Activated CD4-positive, alpha-beta T cell treated with anti-CD3 and anti-CD28 coated beads, Interleukin-2, amount 50 U/mL, for 48 hours (primary cell): ENCODE data around the gene A4GALT.
A peak's percentile ranks its signal among the peaks of the same experiment; 100 is the strongest.

Experiments
- DNase-seq, 2 experiments: peaks; one replicate each; pipeline ENCODE4 v3.0.0-alpha.2; 2020

Gene A4GALT

GRCh38 chr22:42700355-42700754 is 20.3 kb downstream of the A4GALT start:
- no peak for DNase-seq

DNA sequence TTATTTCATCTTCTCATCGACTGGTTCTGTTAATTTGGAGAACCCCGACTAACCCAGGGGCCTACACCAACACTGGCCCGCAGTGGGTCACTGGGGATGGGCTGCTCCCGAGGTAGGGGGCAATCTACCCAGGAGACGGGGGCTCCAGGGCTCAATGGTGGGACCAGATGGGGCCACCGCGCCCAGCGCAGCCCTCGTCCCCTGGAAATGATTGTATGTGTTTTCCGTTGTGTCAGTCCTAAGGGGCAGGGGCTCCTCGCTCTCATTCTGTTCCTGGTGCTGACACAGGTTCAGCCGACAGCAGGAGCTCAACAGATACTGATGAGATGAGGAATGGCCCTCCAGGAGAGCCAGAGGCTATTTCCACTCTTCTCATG is 20.7 kb downstream of the A4GALT start:
- no peak for DNase-seq

DNA sequence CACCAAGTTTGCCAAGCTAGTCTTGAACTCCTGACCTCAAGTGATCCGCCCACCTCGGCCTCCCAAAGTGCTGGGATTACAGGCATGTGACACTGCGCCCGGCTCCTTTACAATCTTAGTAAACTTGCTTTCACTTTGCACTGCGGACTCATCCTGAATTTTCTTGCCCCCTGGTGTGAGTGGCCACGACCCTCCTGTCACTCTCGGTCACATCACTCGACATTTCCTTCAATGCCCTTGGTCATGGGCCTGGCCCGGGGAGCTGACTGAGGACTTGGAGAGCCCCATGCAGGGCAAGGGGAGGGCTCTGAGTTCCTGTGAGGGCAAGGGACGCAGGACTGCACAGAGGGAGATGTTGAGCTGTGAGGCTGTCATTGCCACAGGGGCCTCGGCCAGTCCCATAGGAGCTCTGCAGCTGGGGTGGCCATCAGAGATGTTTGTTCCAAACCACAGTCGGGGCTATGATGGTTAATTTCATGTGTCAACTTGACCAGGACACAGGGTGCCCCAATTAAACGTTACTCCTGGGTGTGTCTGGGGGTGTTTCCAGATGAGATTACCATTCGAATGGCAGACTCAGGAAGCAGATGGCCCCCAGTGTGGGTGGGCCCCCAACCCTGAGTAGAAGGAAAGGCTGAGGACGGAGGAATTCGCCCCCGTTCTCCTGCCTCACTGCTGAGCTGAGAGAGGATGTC is 21.2 kb downstream of the A4GALT start:
- DNase-seq = no peak

DNA sequence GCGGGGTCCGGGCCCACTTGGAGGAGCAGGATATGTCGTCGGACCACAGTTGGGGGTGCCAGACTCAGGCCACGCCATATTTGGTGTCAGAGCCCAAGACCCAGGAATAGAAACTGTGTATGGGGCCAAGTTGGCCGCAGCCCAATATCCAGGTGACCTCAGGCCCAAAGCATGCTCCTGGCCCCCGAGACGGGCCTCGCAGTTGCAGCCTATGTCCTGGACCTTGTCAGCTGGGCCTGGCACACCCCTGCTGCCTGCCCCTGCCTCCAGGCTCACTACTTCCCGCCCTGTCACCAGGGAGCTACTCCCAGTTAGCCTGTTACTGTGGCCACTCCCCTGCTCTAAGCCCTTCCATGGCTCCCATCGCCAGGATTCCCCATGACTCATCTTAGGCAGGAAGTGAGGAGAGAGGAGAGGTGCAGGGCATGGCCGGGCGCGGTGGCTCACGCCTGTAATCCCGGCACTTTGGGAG is 23.1 kb downstream of the A4GALT start:
- no peak for DNase-seq

DNA sequence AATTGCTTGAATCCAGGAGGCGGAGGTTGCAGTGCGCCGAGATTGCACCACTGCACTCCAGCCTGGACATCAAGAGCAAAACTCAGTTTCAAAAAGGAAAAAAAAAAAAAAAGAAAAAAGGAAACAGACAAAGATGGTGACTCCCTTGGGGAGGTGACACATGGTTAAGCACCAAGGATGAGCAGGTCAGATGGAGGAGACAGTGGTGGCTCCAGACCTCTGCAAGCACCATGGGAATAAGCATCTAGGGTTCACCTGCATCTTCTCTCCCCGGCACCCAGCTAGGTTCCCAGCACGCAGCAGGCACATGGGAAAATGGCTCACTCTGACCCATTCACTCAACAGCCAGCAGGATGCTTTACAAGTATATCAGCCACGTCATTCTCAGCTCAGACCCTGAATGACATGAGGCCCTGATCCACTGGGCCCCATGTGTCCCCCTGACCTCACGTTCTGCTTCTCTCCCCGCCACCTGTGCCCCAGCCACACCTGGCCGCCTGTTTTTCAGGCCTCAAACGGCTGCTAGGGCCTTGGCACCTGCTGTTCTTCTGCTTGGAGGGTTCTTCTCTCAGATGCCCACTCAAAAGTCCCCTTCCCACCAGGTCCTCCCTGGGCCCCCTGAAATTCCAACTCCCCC is 24.2 kb downstream of the A4GALT start:
- DNase-seq = no peak

- DNase-seq = no peak
Observed at GRCh38 chr22:42695294-42695693, 25.4 kb downstream of the A4GALT start.

DNA sequence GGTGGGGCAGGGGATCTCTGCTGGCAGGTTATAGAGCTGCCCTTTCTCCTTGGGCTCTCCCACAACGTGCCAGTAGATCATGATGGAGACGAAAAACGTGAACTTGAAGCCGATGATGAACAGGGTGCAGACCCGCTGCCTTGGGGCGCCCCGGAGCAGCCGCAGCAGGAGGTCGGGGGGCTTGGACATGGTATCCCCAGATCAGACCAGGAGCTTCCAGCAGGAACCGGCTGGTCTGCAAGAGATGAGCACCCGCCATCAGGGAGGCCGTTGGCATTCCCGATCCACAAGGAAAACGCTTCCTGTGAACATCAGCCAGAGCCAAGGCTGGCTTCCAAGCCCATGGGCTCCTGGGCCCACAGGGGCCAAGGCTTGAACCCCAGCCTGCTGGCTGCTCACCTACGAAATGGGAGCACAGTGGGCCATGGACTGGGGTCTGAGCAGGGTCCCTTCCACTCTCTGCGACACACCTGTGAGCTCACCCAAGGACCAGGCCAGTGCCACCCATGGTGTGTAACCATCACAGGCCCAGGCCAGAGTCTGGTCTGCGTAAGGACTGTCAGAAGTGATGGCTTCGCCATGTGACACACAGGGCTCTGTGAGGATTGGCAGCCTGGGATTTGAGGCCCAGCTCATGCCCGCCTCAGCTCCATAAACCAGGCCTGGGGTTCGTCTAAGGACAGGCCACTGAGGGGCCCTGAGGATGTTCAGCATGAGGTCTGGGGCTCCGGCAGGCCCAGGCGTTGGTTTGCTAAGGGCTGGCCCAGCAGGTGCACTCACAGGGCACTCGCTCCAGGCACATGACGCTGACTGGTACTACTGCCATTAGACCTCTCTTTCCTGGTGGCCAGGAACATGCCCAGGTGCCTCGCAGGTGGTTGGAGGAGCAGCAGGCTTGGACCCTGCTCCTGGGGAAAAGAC is 26.6 kb downstream of the A4GALT start:
- no peak for DNase-seq

- DNase-seq = no peak
Observed at GRCh38 chr22:42693055-42693762, 27.5 kb downstream of the A4GALT start.

- no peak for DNase-seq
Observed at GRCh38 chr22:42692239-42693054, 28.2 kb downstream of the A4GALT start.

GRCh38 chr22:42691440-42691839 is 29.2 kb downstream of the A4GALT start:
- DNase-seq = no peak

GRCh38 chr22:42688241-42689211 is 32.1 kb downstream of the A4GALT start:
- no peak for DNase-seq

GRCh38 chr22:42686756-42687491 is 33.7 kb downstream of the A4GALT start:
- no peak for DNase-seq

- no peak for DNase-seq
Observed at GRCh38 chr22:42685941-42686653, 34.6 kb downstream of the A4GALT start.

DNA sequence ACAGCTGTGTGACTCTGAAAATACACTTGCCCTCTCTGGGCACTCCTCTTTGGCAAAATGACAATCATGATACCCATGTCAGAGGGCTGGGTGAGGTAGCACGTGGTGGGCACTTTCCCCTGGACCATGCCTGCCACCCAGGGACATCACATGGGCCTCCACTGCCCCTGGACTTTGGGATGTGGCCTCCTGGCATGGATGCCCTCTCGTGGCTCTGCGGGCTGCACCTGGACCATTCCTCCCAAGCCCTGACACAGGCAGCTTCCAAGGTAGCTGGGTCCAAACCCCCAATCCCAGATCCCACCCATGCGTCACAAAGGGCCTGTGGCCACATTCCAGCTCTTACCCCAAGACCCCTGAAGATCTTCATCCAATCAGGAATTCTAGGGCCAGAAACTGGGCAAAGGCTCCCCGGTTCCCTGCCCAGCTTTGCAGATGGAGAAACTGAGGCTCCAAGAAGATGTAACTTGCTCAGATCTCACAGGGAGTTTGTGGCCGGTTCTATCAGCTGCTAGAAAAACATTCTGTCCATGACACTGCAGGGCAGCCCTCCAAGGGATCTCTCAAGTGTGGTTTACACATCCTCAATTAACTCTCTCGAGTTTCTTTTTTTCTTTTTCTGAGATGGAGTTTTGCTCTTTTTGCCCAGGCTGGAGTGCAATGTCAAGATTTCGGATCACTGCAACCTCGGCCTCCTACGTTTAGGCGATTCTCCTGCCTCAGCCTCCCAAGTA is 36.0 kb downstream of the A4GALT start:
- no peak for DNase-seq

DNA sequence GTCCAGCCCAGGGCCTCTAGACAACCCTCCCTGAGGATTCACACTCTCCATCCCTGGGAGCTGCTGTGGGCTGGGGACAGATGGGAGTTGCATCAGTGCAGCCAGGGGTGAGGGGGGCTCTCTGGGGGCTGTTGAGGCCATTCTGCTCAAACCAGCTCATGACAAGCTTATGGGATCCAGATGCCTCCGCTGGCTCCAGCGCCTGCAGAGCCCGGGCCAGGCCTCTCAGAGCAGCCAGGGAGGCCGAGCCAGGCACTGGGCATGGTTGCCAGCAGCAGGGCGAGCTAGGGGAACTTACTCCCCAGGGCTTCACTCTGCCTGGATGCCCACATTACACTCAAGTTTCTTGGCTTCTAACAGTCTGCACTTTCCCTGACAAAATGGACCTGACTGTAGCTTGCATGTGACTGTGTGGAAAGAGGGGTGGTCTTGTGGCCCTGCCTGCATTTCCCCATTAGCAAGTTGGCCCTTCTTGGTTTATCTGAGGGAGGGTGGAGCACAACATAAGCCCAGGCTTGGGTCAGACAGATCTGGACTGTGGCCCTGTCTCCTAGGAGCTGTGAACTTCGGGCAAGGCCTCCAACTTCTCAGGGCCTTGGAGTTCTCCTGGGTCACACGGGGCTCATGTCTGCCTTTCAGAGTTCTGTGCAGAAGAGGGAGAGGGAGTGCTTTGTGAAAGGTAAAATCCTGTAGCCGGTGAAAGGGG is 36.9 kb downstream of the A4GALT start:
- DNase-seq = no peak

DNA sequence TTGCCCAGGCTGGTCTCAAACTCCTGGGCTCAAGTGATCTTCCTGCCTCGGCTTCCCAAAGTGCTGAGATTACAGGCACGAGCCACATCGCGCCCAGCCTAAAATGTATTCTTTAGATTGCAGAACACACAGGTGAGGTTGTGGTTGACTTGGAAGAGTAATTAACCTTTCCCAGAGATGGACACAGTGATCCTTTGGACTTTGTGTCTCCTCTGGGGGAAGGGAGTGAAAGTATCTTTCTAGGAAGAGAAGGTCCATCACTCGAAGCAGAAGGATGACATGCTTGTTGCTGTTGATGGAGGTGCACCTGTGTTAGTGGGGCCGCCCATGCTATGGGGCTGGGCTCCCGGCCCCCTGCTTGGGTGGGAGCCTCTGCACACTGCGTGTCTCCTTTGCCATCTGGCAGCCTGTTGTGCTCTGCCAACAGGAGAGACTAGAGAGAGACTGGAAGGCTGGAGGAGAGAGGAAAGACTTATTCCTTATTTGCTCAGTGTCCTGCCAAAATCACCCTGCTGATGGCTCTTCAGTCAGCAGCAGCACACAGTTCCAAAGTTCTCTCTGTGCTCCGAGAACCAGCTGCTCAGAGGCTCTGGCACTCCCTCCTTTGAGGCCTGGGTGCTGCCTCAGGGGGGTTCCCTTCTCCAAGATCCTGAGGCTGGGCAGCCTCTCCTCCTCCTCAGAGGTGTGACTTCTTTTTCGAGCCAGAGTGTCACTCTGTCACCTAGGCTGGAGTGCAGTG is 38.4 kb downstream of the A4GALT start:
- no peak for DNase-seq

DNA sequence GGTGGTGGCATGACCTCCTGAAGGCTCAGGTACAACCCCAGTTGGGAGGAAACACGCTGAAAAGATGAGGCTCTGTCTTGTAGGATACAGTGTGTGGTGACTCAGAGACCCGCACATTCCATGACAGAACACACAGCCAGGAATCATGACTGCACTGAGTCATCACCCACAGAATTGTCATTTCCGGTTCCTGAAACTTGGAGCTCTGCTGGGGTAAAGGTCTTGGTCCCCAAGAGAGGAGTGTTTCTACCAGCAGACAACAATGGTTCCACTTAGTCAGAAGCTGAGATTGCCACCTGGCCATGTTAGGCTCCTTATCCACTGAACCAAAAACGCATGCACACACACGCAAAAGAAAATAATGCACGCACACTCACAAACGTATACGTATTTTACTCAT is 40.0 kb downstream of the A4GALT start:
- DNase-seq = peak in 1 of 2 experiments; percentile 7
